Body of pancreas (tissue), 4 donors: ENCODE results near the gene CFAP46. TPM values are rescaled to one million over a fixed set of nuclear protein-coding genes. Genes with fewer than 3 reads are reported as not detected.

Source experiments
- ATAC-seq: fragments of 150-250 bp; one replicate; pipeline ENCODE4 v1.9.1; 2016
- DNase-seq, 4 donors: peaks; one replicate each; pipeline ENCODE4 v3.0.0-alpha.2; 2019
- H3K27ac ChIP-seq, 4 donors: fragments of 200-600 bp; sonication (generic); 1 replicate in 3 of 4; 2 replicates in 1 of 4; pipeline versions ENCODE4 v1.5.1 to v1.6.1; 2016 to 2019; ENCODE audit warnings: mild to moderate bottlenecking in 1 of 4, mixed read lengths in 1 of 4, moderate library complexity in 1 of 4
- H3K27me3 ChIP-seq, 2 donors: fragments of 200-600 bp; sonication (generic); one replicate each; pipeline ENCODE4 v1.6.0; 2016; ENCODE audit warnings: mild to moderate bottlenecking in 1 of 2
- H3K36me3 ChIP-seq, 2 donors: fragments of 200-600 bp; sonication (generic); replicated peaks in 1 of 2; 2 replicates each; pipeline ENCODE4 v1.5.1; 2016; ENCODE audit warnings: low read depth in 2 of 2; ENCODE audit not compliant: insufficient read depth in 1 of 2
- H3K4me1 ChIP-seq: fragments of 200-600 bp; sonication (generic); one replicate; pipeline ENCODE4 v1.6.0; 2016
- H3K4me3 ChIP-seq, 2 donors: fragments of 200-600 bp; sonication (generic); 1 replicate in 1 of 2; 2 replicates in 1 of 2; pipeline ENCODE4 v1.5.1; 2016 to 2019
- H3K9me3 ChIP-seq, 3 donors: fragments of 200-600 bp; sonication (generic); 1 replicate in 2 of 3; 2 replicates in 1 of 3; pipeline ENCODE4 v1.5.1; 2016
- POLR2A ChIP-seq, 3 donors: fragments of 450-650 bp; IDR thresholded peaks; one replicate each; pipeline ENCODE4 v1.6.1; 2016; ENCODE audit warnings: antibody characterized with exemption in 3 of 3, mild to moderate bottlenecking in 2 of 3
- WGBS, 2 donors: methylation state at CpG; one replicate each; pipeline ENCODE4 v1.1.5; 2017; 5-methylcytosine and 5-hydroxymethylcytosine counted together
- intact Hi-C: fragments of 100-400 bp; cut with DNase I; formaldehyde crosslinking; loops from one replicate; pipeline ENCODE4 v1.15.1; 2023
- total RNA-seq, 2 donors: library from RNA; depleted of rRNA; stranded (reverse); fragments of >200 nt; gene quantifications; one replicate each; pipeline ENCODE4 v1.1.0, GENCODE V29; 2016
- TF ChIP-seq, protein P1 (sequence below), 7 experiments: fragments of 450-650 bp in 4 of 7; fragments of 200-600 bp in 3 of 7; sonication (generic) in 3 of 7; IDR thresholded peaks; one replicate each; pipeline ENCODE4 v1.5.1; 2016 to 2019; ENCODE audit warnings: antibody characterized with exemption in 7 of 7

The CFAP46 gene
- total RNA-seq, 2 donors from 2014 or later = 0.33 to 0.52 TPM

DNA sequence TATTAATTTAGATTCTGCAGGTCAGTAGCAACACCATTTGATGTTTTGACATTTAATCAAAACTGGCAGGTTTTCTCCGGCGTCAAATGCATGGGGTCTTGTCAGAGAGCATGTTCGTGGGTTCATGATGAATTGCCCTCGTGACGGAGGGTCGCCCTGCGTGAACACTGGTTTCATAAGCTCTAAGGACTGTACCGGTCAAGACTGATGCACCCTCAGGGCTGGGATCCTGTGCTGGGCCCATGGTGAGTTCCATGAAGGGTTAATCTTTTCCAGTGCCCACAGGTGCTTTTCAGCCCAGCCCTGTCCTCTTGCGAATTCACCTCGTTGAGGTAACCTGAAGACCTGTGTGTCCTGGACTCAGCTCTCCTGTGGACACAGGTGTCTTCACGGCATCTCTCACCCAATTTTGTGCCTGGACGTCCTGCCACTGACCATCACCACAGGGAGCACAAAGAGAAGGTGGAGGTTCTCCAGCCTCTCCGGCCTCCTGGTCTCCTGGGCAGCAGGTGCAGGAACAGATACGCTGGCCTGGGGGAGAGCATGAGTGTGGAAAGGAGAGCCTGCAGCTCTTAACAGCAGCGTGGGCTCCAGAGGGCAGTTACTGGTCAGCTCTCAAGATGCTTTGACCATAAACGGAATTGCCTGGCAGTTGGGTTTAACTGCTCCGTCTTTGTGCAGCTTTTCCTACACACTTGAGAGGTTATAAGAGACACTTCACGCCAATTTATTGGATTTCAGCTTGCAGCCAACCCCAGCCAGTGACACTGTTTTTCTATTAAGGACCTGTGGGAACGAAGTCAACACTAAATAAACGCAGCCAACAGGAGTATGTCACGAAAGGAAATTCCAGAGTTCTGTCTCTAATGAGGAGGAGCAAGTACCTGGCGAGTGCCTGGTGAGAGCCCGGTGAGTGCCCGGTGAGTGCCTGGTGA is 37.4 kb upstream of the CFAP46 start:
- TF ChIP-seq, protein P1, sequence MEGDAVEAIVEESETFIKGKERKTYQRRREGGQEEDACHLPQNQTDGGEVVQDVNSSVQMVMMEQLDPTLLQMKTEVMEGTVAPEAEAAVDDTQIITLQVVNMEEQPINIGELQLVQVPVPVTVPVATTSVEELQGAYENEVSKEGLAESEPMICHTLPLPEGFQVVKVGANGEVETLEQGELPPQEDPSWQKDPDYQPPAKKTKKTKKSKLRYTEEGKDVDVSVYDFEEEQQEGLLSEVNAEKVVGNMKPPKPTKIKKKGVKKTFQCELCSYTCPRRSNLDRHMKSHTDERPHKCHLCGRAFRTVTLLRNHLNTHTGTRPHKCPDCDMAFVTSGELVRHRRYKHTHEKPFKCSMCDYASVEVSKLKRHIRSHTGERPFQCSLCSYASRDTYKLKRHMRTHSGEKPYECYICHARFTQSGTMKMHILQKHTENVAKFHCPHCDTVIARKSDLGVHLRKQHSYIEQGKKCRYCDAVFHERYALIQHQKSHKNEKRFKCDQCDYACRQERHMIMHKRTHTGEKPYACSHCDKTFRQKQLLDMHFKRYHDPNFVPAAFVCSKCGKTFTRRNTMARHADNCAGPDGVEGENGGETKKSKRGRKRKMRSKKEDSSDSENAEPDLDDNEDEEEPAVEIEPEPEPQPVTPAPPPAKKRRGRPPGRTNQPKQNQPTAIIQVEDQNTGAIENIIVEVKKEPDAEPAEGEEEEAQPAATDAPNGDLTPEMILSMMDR (IDR thresholded peaks at IDR 0.05) = no peak
- TF ChIP-seq POLR2A (IDR thresholded peaks at IDR 0.05) = no peak
- Histone ChIP-seq H3K27me3 (no peaks in the 10 kb centered on the region), H3K36me3 (no peaks in the 10 kb centered on the region), H3K4me3 (no peak overlapping the region), H3K27ac (no peak overlapping the region), H3K9me3 (no peaks in the 10 kb centered on the region), H3K4me1 (no peaks in the 10 kb centered on the region)
- no peak for ATAC-seq
- intact Hi-C loops = no loop called here
- no peak for DNase-seq
- WGBS, 2 donors = 39 to 46% methylated on average over 23 to 24 of the region's 24 CpGs

DNA sequence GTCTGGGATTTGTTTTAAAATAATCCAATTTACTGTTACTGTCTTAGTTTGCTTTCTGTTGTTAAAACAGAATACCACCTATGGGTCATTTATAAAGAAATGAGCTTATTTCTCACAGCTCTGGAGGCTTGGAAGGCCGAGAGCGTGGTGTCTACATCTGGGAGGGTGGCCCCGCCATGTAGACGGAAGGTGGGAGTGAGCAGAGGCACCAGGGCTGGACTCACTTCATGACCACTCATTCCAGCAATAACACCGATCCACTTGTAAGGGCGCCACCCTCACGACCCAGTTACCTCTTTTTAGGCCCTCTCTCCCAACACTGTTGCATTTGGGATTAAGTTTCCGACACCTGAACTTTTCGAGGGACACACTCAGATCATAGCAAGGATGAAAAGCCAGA is 36.2 kb upstream of the CFAP46 start:
- no peaks in the 10 kb centered on the region for H3K27me3 ChIP-seq
- no peak for ATAC-seq

DNA sequence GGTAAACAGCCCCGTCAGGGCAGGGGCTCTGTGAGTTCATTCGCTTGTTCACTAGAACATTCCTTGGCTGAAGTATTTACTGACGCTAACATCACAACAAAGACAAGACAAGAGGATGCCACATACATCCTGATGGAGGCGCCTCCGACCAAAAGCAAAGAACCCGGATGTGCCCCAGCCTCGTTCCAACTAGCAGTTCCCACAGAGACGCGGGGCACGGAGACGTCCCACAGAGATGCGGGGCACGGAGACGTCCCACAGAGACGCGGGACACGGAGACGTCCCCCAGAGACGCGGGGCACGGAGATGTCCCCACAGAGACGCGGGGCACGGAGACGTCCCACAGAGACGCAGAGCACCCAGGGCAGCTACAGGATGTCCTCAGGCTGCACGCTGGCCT is 35.4 kb upstream of the CFAP46 start:
- intact Hi-C loops = no loop called here
- no peak overlapping the region for H3K27ac ChIP-seq
- WGBS, 2 donors = 48 to 60% methylated on average over 27 of the region's 27 CpGs
- TF ChIP-seq POLR2A (IDR thresholded peaks at IDR 0.05) = no peak
- TF ChIP-seq, protein P1 (IDR thresholded peaks at IDR 0.05) = no peak
- no peak for ATAC-seq
- no peak for DNase-seq
- H3K36me3 ChIP-seq = no peaks in the 10 kb centered on the region
- H3K9me3 ChIP-seq = no peaks in the 10 kb centered on the region
- H3K4me3 ChIP-seq = no peak overlapping the region
- no peaks in the 10 kb centered on the region for H3K4me1 ChIP-seq
- H3K27me3 ChIP-seq = no peaks in the 10 kb centered on the region

More for the DNA sequence above, 36.2 kb upstream of the CFAP46 start:
- 67 to 75% methylated on average over 9 of the region's 9 CpGs for WGBS, 2 donors
- no peak overlapping the region for H3K27ac ChIP-seq
- peak in 1 of 4 donors; percentile 1 for DNase-seq
- H3K4me1 ChIP-seq = no peaks in the 10 kb centered on the region
- no peak for TF ChIP-seq POLR2A (IDR thresholded peaks at IDR 0.05)
- TF ChIP-seq, protein P1 (IDR thresholded peaks at IDR 0.05) = no peak
- no peaks in the 10 kb centered on the region for H3K9me3 ChIP-seq
- intact Hi-C loops = no loop called here
- no peak overlapping the region for H3K4me3 ChIP-seq
- no peaks in the 10 kb centered on the region for H3K36me3 ChIP-seq

- Histone ChIP-seq H3K9me3 (no peaks in the 10 kb centered on the region), H3K27ac (no peak overlapping the region), H3K4me3 (no peak overlapping the region), H3K4me1 (no peaks in the 10 kb centered on the region), H3K36me3 (no peaks in the 10 kb centered on the region), H3K27me3 (no peaks in the 10 kb centered on the region)
- 81 to 82% methylated on average over 21 to 24 of the region's 25 CpGs for WGBS, 2 donors
- DNase-seq = no peak
- TF ChIP-seq, protein P1 (IDR thresholded peaks at IDR 0.05) = no peak
- no peak for TF ChIP-seq POLR2A (IDR thresholded peaks at IDR 0.05)
- intact Hi-C loops = no loop called here
- ATAC-seq = no peak
Observed at GRCh38 chr10:132977076-132977475, 34.7 kb upstream of the CFAP46 start.
